Transverse colon (tissue), 3 donors: Measurements from ENCODE around the gene KLF18.

Experiments used
- CTCF ChIP-seq, 5 experiments: fragments of 200-600 bp in 3 of 5; fragments of 450-650 bp in 2 of 5; sonication (generic) in 3 of 5; IDR thresholded peaks; 1 replicate in 2 of 5; 2 replicates in 3 of 5; pipeline ENCODE4 v1.5.1; 2016 to 2017; ENCODE audit warnings: antibody characterized with exemption in 5 of 5, inconsistent platforms in 3 of 5, mild to moderate bottlenecking in 2 of 5, moderate library complexity in 1 of 5
- POLR2A ChIP-seq: fragments of 450-650 bp; IDR thresholded peaks from one replicate; pipeline ENCODE4 v1.6.1; 2016; ENCODE audit warnings: antibody characterized with exemption, mild to moderate bottlenecking, moderate library complexity

GRCh38 chr1:44138239-44138638, 3.2 kb downstream of the KLF18 start:
- no peak for TF ChIP-seq CTCF (IDR thresholded peaks at IDR 0.05)
- no peak for TF ChIP-seq POLR2A
